ENCODE measurements around the gene CCL13.

The CCL13 gene

GRCh38 chr17:34352191-34352590 is 4.1 kb upstream of the CCL13 start:
- no peak for TF ChIP-seq GATA3 (IDR thresholded peaks at IDR 0.05; ENCODE audit: low read depth, low read length)
- no peak for TF ChIP-seq GATA2 (IDR thresholded peaks at IDR 0.05; ENCODE audit: low read depth, low read length)

- no peak for TF ChIP-seq GATA3 (IDR thresholded peaks at IDR 0.05; ENCODE audit: low read depth, low read length)
- no peak for TF ChIP-seq GATA2 (IDR thresholded peaks at IDR 0.05; ENCODE audit: low read depth, low read length)
Observed at GRCh38 chr17:34354637-34355036, 1.6 kb upstream of the CCL13 start.

GRCh38 chr17:34357398-34357797 is 1.1 kb downstream of the CCL13 start:
- no peak for TF ChIP-seq GATA3 (IDR thresholded peaks at IDR 0.05; ENCODE audit: low read depth, low read length)
- TF ChIP-seq GATA2 (IDR thresholded peaks at IDR 0.05; ENCODE audit: low read depth, low read length): no peak

GRCh38 chr17:34358631-34359030 is 2.4 kb downstream of the CCL13 start:
- no peak for TF ChIP-seq GATA3 (IDR thresholded peaks at IDR 0.05; ENCODE audit: low read depth, low read length)
- TF ChIP-seq GATA2 (IDR thresholded peaks at IDR 0.05; ENCODE audit: low read depth, low read length): no peak

GRCh38 chr17:34360601-34361270 is 4.5 kb downstream of the CCL13 start:
- TF ChIP-seq GATA2 (IDR thresholded peaks at IDR 0.05; ENCODE audit: low read depth, low read length): no peak
- no peak for TF ChIP-seq GATA3 (IDR thresholded peaks at IDR 0.05; ENCODE audit: low read depth, low read length)

- TF ChIP-seq GATA2 (IDR thresholded peaks at IDR 0.05; ENCODE audit: low read depth, low read length): no peak
- no peak for TF ChIP-seq GATA3 (IDR thresholded peaks at IDR 0.05; ENCODE audit: low read depth, low read length)
Observed at GRCh38 chr17:34361478-34362061, 5.3 kb downstream of the CCL13 start.

GRCh38 chr17:34363183-34363661 is 6.9 kb downstream of the CCL13 start, which contains the start of gene CCL1:
Gene CCL1, minus strand, starts transcription at chr17:34363233. Its CDS starts 72 bp downstream, at chr17:34363161.
- TF ChIP-seq GATA3 (IDR thresholded peaks at IDR 0.05; ENCODE audit: low read depth, low read length) (no peak), GATA2 (IDR thresholded peaks at IDR 0.05; ENCODE audit: low read depth, low read length) (no peak)

- TF ChIP-seq GATA3 (IDR thresholded peaks at IDR 0.05; ENCODE audit: low read depth, low read length) (no peak), GATA2 (IDR thresholded peaks at IDR 0.05; ENCODE audit: low read depth, low read length) (no peak)
Observed at GRCh38 chr17:34364751-34365150, 8.5 kb downstream of the CCL13 start.

GRCh38 chr17:34365340-34365739 is 9.1 kb downstream of the CCL13 start:
- TF ChIP-seq GATA3 (IDR thresholded peaks at IDR 0.05; ENCODE audit: low read depth, low read length): no peak
- TF ChIP-seq GATA2 (IDR thresholded peaks at IDR 0.05; ENCODE audit: low read depth, low read length): no peak

- no peak for TF ChIP-seq GATA3 (IDR thresholded peaks at IDR 0.05; ENCODE audit: low read depth, low read length)
- TF ChIP-seq GATA2 (IDR thresholded peaks at IDR 0.05; ENCODE audit: low read depth, low read length): no peak
Observed at GRCh38 chr17:34366010-34366409, 9.7 kb downstream of the CCL13 start.

- TF ChIP-seq GATA3 (IDR thresholded peaks at IDR 0.05; ENCODE audit: low read depth, low read length): no peak
- TF ChIP-seq GATA2 (IDR thresholded peaks at IDR 0.05; ENCODE audit: low read depth, low read length): no peak
Observed at GRCh38 chr17:34366529-34367107, 10.3 kb downstream of the CCL13 start.

GRCh38 chr17:34367486-34368195 is 11.4 kb downstream of the CCL13 start:
- TF ChIP-seq GATA3 (IDR thresholded peaks at IDR 0.05; ENCODE audit: low read depth, low read length): no peak
- TF ChIP-seq GATA2 (IDR thresholded peaks at IDR 0.05; ENCODE audit: low read depth, low read length): no peak

GRCh38 chr17:34368196-34368945 is 12.1 kb downstream of the CCL13 start:
- TF ChIP-seq GATA3 (IDR thresholded peaks at IDR 0.05; ENCODE audit: low read depth, low read length) (no peak), GATA2 (IDR thresholded peaks at IDR 0.05; ENCODE audit: low read depth, low read length) (no peak)

Data from SH-SY5Y (cell line).